ENCODE results near the gene TNFRSF12A. TPM values are rescaled to one million over a fixed set of nuclear protein-coding genes. Genes with fewer than 3 reads are reported as not detected.

Gene TNFRSF12A
- total RNA-seq, 1 donor from 2014 or later = 14.3 TPM

GRCh38 chr16:2977440-2977839 lies 42.7 kb upstream of the TNFRSF12A start:
- no peak overlapping the region for H2AFZ ChIP-seq (replicated peaks)
- H3K4me2 ChIP-seq = no peak overlapping the region
- no peak for DNase-seq (ENCODE audit: low spot score)
- H3K4me3 ChIP-seq = no peak overlapping the region
- no peaks in the 10 kb centered on the region for H3K27me3 ChIP-seq
- no peak overlapping the region for H3K9ac ChIP-seq
- Mint-ChIP-seq H3K9me3 (no peaks in the 10 kb centered on the region), H3K27ac (no peak overlapping the region), H3K36me3 (peaks cover 3% of the 10 kb centered on the region), H3K4me3 (no peak overlapping the region), H3K4me1 (peaks cover 23% of the 10 kb centered on the region), H3K27me3 (ENCODE audit: insufficient read depth, low read depth) (peaks cover 8% of the 10 kb centered on the region)
- no peaks in the 10 kb centered on the region for H3K9me3 ChIP-seq (ENCODE audit: low read depth)
- peaks cover 31% of the 10 kb centered on the region for H4K20me1 ChIP-seq (ENCODE audit: low read depth)
- TF ChIP-seq EZH2phosphoT487 (IDR thresholded peaks at IDR 0.05) (no peak), EZH2 (IDR thresholded peaks at IDR 0.05) (no peak), CTCF (IDR thresholded peaks at IDR 0.05) (no peak)
- peaks cover 20% of the 10 kb centered on the region for H3F3A ChIP-seq (ENCODE audit: low read depth)
- H3K36me3 ChIP-seq = no peaks in the 10 kb centered on the region
- H3K4me1 ChIP-seq = peaks cover 24% of the 10 kb centered on the region
- H3K27ac ChIP-seq = no peak overlapping the region
- peaks cover 16% of the 10 kb centered on the region for H3K79me2 ChIP-seq (ENCODE audit: low read depth)

- TF ChIP-seq EZH2 (IDR thresholded peaks at IDR 0.05) (no peak), EZH2phosphoT487 (IDR thresholded peaks at IDR 0.05) (no peak), CTCF (IDR thresholded peaks at IDR 0.05) (no peak)
- no peak overlapping the region for H3K27ac Mint-ChIP-seq
- Histone ChIP-seq H3F3A (ENCODE audit: low read depth) (peaks cover 38% of the 10 kb centered on the region), H4K20me1 (ENCODE audit: low read depth) (peaks cover 17% of the 10 kb centered on the region), H3K4me2 (peak overlapping the region; percentile 78), H3K79me2 (ENCODE audit: low read depth) (peaks cover 16% of the 10 kb centered on the region), H3K9ac (peak overlapping the region; percentile 18), H3K27me3 (peaks cover 7% of the 10 kb centered on the region), H3K4me3 (peak overlapping the region; percentile 65), H3K36me3 (no peaks in the 10 kb centered on the region), H3K4me1 (peaks cover 26% of the 10 kb centered on the region), H2AFZ (replicated peaks) (peak overlapping the region; percentile 95), H3K27ac (no peak overlapping the region), H3K9me3 (ENCODE audit: low read depth) (no peaks in the 10 kb centered on the region)
- DNase-seq (ENCODE audit: low spot score) = peak; percentile 64
- peaks cover 3% of the 10 kb centered on the region for H3K36me3 Mint-ChIP-seq
- peaks cover 11% of the 10 kb centered on the region for H3K27me3 Mint-ChIP-seq (ENCODE audit: insufficient read depth, low read depth)
- H3K4me3 Mint-ChIP-seq = peak overlapping the region; percentile 88
- H3K4me1 Mint-ChIP-seq = peaks cover 26% of the 10 kb centered on the region
- no peaks in the 10 kb centered on the region for H3K9me3 Mint-ChIP-seq
Measured at GRCh38 chr16:2979669-2980226, 40.4 kb upstream of the TNFRSF12A start.

GRCh38 chr16:2980227-2981176 lies 39.7 kb upstream of the TNFRSF12A start, which contains the start of gene PKMYT1:
PKMYT1 (minus strand) TSS chr16:2980446; CDS start chr16:2979657, 789 bp downstream.
- peaks cover 11% of the 10 kb centered on the region for H3K27me3 Mint-ChIP-seq (ENCODE audit: insufficient read depth, low read depth)
- H3K4me3 ChIP-seq = peak within 1 kb of the TSS; percentile 65
- H3K27ac Mint-ChIP-seq = peak within 1 kb of the TSS; percentile 74
- peak within 1 kb of the TSS; percentile 95 for H2AFZ ChIP-seq (replicated peaks)
- peaks cover 26% of the 10 kb centered on the region for H3K4me1 Mint-ChIP-seq
- H3K9me3 Mint-ChIP-seq = no peaks in the 10 kb centered on the region
- H3K9ac ChIP-seq = peak within 1 kb of the TSS; percentile 18
- TF ChIP-seq EZH2phosphoT487 (IDR thresholded peaks at IDR 0.05) (no peak), EZH2 (IDR thresholded peaks at IDR 0.05) (no peak), CTCF (IDR thresholded peaks at IDR 0.05) (no peak)
- H3K4me1 ChIP-seq = peaks cover 26% of the 10 kb centered on the region
- peak within 1 kb of the TSS; percentile 78 for H3K4me2 ChIP-seq
- H3K27me3 ChIP-seq = peaks cover 7% of the 10 kb centered on the region
- peaks cover 38% of the 10 kb centered on the region for H3F3A ChIP-seq (ENCODE audit: low read depth)
- peak; percentile 96 for DNase-seq (ENCODE audit: low spot score)
- H3K9me3 ChIP-seq (ENCODE audit: low read depth) = no peaks in the 10 kb centered on the region
- peak within 1 kb of the TSS; percentile 88 for H3K4me3 Mint-ChIP-seq
- peaks cover 3% of the 10 kb centered on the region for H3K36me3 Mint-ChIP-seq
- peaks cover 17% of the 10 kb centered on the region for H4K20me1 ChIP-seq (ENCODE audit: low read depth)
- H3K36me3 ChIP-seq = no peaks in the 10 kb centered on the region
- peak within 1 kb of the TSS; percentile 32 for H3K27ac ChIP-seq
- peaks cover 16% of the 10 kb centered on the region for H3K79me2 ChIP-seq (ENCODE audit: low read depth)
